NCI-H2107 (cell line): ENCODE data around the gene SMCO2.

Source experiments
- DNase-seq: peaks from one replicate; lab custom pipeline; 2025; lab: John Stamatoyannopoulos, UW

Gene SMCO2

GRCh38 chr12:27453421-27453820 is 6.9 kb downstream of the SMCO2 start:
- no peak for DNase-seq

- DNase-seq: no peak
Measured at GRCh38 chr12:27455589-27455988, 9.1 kb downstream of the SMCO2 start.

GRCh38 chr12:27456618-27457017 is 10.1 kb downstream of the SMCO2 start:
- DNase-seq: no peak

- DNase-seq: no peak
Measured at GRCh38 chr12:27460471-27460978, 14.0 kb downstream of the SMCO2 start.

GRCh38 chr12:27462151-27462694 is 15.7 kb downstream of the SMCO2 start:
- no peak for DNase-seq

DNA sequence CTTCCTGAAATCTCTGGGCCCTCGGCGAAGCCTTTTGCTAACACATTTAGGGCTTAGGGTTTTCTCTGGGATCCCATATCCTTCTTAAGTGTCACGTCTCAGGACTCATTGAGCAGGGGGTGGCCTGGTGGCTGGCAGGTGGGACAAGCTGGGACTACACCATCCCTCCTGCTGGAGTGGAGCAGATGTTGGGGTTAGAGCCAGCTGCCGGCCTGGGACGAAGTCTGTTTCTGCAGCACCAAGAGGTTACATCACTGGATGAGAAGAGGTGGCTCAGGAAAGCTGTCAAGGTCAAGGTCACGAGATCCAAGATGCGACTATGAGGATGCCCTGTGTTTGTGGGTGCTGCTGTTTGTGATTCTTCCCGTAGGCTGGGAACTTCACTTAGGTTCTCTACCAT is 16.3 kb downstream of the SMCO2 start:
- no peak for DNase-seq

GRCh38 chr12:27463511-27464219 is 17.1 kb downstream of the SMCO2 start:
- no peak for DNase-seq

DNA sequence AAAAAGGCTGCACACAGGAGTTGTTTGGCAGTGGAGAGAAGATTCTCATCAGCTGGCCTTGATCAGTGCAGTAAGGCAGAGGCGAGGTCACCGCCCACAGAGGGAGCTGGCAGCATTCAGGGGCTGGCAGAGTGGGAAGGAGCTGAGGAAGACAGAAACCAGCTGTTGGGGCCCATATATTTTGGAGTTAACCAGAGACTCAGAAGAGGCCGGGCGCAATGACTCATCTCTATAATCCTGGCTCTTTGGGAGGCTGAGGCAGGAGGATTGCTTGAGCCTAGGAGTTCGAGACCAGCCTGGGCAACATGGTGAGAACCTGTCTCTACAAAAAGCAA is 17.7 kb downstream of the SMCO2 start:
- no peak for DNase-seq

DNA sequence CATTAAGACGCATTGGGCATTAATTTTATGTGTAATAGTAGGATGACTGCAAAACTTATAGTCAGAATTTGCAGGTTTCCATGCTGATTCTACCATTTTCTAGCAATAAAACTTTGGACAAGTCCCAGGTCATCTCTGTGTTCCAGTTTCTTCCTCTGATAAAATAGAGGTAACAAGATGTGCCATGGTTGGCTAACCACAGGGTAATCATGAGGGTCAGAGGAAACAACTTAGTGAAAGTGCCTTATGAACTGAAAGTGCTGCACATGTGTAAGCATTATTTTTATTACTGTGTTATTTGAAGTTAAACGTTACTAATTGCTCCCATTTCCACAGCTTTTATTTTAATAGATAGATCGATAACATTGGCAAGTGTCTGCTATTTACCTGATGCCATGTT is 21.1 kb downstream of the SMCO2 start:
- DNase-seq: no peak

DNA sequence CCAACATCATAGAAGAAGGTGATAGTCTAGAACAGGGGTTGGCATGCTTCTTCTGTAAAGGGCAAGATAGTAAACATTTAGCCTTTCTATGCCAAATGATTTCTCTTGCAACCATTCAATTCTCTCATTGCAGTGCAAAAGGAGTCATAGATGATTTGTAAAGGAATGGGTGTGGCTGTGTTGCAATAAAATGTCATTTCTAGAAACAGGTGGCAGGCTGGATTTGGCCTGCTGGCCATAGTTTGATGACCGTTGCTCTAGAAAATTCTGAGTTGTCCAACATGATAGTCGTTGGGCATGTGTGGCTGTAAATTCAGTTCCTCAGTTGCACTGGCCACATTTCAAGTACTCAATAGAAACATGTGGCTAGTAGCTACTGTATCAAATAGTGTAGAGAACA is 21.7 kb downstream of the SMCO2 start:
- no peak for DNase-seq

GRCh38 chr12:27469176-27469736 is 22.7 kb downstream of the SMCO2 start:
- DNase-seq: no peak

DNA sequence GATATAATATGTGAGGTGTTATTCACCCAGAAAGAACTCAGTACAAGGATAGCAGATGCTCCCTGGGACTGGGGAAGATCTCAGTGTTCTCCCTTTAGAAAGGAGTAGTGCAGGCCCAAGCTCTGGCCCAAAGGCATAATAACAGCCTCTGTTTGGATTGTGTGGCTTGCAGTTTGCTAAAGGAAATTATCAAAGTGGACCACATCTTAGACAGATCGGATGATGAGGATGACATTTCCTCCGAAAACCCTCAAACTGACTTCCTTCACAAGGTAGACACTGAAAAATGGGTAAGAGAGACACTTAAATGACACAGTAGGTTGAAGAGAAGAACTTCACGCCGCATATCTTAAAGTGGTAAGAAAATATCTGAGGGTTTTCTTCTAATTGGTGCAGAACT is 26.1 kb downstream of the SMCO2 start:
- no peak for DNase-seq

DNA sequence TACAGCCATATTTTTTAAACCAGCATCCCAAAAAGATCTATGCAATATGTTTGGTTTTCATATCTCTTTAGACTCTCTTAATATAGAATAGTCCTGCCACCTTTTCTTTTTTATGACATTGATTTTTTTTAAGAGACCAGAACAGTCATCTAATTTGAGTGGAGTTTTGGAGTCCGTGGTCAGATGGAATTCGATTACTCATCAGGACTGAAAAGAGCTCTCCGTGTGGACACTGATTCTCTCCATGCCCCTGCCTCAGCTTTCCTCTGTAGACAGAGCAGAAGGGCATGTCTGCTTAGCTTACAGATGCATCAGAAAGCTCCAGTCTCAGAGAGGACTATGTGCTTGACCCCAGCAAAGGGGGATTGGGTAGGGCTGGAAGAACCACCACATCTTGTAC is 27.8 kb downstream of the SMCO2 start:
- DNase-seq: no peak

- no peak for DNase-seq
Measured at GRCh38 chr12:27477049-27477448, 30.5 kb downstream of the SMCO2 start.

GRCh38 chr12:27478949-27479348 is 32.4 kb downstream of the SMCO2 start:
- DNase-seq: no peak

DNA sequence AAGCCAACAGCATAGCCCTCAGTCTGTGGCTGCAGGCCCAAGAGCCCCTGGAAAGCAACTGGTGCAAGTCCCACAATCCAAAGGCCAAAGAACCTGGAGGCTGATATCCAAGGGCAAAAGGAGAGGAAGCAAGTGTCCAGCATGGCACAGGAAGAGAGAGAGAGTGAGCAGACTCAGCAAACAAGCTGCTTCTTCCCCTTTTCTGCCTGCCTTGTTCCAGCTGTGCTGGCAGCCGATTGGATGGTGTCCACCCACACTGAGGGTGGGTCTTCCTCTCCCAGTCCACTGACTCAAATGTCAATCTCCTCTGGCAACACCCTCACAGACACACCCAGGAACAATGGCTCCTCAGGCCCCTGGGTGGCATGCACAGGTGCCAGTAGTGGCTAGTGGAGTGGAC is 33.5 kb downstream of the SMCO2 start:
- no peak for DNase-seq

GRCh38 chr12:27486961-27487360 is 40.4 kb downstream of the SMCO2 start:
- no peak for DNase-seq

DNA sequence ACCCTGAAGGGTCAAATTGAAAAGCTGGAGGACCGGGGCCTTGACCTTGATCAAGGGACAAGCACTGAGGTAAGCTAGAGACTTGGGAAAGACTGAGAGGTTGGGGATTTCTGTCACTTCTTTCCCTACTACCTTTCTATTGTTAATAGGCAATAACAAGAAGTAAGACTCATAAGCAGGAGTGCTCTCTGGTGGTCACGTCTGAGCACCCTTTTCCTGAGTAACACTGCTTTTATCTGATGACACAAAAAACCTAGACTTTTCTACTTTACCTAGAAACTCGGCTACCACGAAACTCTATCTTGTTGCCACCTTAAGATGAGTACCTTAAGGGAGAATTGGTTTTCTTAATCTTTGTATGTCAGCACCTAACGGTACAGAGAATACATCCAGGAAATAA is 41.9 kb downstream of the SMCO2 start:
- DNase-seq: no peak

GRCh38 chr12:27491226-27491625 is 44.7 kb downstream of the SMCO2 start:
- DNase-seq: no peak

- DNase-seq: no peak
Measured at GRCh38 chr12:27493260-27493940, 46.9 kb downstream of the SMCO2 start.

- no peak for DNase-seq
Measured at GRCh38 chr12:27497446-27497845, 50.9 kb downstream of the SMCO2 start.

GRCh38 chr12:27498149-27498548 is 51.6 kb downstream of the SMCO2 start:
- DNase-seq: no peak

- no peak for DNase-seq
Measured at GRCh38 chr12:27498761-27499160, 52.2 kb downstream of the SMCO2 start.
